NCI-H774 (cell line): Measurements from ENCODE around the gene CDC37L1.

Experiments
- DNase-seq: peaks from one replicate; lab custom pipeline; 2025; lab: John Stamatoyannopoulos, UW

The CDC37L1 gene

DNA sequence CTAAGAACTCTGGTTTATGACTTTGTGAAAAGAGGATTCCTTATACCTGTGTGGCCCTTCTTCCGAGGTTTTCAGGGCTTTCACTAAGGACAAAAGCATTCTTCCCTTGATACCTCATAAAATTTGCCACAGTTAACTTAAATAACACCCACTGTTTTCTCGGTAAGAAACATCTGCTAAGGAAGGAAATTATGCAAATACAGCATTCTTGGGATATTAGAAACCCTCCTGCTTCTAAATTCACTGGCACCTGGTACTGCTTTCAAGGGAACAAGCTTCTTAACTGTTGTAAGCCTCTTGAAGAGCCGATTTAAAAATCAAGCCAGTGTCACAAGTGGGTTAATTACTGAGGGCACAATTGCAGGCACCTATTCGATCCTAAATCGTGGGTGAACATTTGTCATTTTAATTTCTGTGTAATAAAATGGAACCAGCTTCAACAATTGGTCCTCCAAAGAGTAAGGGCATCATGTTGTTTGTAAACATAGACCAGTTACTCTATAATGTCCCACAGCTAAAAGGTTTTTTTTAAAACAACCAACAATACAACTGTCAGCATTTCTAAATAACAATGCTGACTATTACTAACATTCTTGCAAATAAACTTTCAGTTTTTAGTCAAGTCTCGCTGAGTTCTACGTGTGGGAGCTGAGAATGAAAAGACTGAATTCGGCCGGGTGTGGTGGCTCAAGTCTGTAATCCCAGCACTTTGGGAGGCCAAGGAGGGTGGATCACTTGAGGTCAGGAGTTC is 35.1 kb downstream of the CDC37L1 start:
- no peak for DNase-seq

DNA sequence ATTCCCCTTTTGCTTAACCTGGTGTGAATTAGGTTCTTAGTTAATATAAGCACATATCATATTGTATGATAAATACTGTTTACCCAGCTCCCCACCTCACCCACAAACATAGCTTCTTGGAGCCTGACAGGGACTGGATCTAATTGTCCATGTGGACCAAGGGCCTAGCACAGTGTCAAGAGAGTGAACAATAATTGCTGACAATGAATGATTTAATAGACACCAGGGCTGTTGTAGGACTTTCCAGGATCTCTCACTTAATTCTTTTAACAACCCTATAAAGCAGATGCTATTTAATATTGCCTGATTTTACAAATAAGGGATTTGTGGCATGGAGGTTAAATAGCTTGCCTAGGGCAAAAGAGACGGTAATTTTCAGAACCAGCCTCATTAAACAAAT is 36.8 kb downstream of the CDC37L1 start:
- DNase-seq, result no peak

GRCh38 chr9:4717815-4718214 is 38.4 kb downstream of the CDC37L1 start:
- DNase-seq, result no peak

- DNase-seq, result no peak
These were observed 39.5 kb downstream of the CDC37L1 start for GRCh38 chr9:4718911-4719310.

DNA sequence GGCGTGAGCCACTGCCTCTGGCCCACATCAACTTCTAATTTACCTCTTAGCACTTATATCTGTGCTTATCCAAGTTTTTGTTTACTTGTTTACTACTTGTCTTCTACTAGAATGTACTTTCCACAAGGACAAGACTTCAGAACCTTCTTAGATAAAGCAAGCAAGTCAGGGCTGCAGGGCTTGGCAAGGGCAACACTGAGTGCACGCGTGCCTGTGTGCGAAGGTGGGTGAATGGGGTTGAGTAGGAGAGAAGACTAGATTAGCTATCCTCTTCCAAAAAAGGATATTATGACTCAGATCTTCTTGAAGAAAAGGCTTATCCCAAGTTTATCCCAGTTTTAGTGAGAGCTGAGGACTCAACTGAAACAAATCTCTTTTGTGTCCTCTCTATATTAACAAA is 42.4 kb downstream of the CDC37L1 start:
- DNase-seq, result no peak

GRCh38 chr9:4725706-4726442 is 46.5 kb downstream of the CDC37L1 start:
- no peak for DNase-seq

DNA sequence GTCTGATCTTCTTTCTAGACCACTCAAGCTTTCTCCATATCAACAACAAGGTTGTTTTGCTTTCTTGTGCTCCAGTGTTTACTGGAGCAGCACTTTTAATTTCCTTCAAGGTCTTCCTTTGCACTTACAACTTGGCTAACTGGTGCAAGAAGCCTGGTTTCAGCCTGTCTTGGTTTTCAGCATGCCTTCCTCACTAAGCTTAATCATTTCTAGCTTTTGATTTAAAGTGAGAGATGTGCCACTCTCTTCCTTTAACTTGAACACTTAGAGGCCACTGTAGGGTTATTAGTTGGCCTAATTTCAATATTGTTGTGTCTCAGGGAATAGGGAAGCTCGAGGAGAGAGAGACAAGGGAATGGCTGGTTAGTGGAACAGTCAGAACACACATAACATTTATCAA is 48.2 kb downstream of the CDC37L1 start:
- DNase-seq, result no peak

DNA sequence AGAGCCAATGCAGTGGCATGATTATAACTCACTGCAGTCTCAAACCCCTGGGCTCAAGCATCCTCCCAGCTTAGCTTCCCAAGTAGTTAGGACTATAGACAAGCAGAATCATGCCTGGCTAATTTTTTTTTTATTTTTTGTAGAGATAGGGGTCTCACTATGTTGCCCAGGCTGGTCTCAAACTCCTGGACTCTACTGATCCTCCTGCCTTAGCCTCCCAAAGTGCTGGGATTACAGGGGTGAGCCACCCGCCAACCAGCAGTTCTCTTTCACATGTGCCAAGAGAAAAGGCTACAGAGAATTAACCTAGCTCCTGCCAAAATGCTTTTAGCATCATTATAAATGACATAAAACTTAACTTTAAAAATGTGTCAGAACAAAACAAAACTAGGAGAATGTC is 53.5 kb downstream of the CDC37L1 start:
- no peak for DNase-seq

- DNase-seq, result no peak
These were observed 54.8 kb downstream of the CDC37L1 start for GRCh38 chr9:4734150-4734549.

GRCh38 chr9:4738866-4739586 is 59.7 kb downstream of the CDC37L1 start:
- no peak for DNase-seq

DNA sequence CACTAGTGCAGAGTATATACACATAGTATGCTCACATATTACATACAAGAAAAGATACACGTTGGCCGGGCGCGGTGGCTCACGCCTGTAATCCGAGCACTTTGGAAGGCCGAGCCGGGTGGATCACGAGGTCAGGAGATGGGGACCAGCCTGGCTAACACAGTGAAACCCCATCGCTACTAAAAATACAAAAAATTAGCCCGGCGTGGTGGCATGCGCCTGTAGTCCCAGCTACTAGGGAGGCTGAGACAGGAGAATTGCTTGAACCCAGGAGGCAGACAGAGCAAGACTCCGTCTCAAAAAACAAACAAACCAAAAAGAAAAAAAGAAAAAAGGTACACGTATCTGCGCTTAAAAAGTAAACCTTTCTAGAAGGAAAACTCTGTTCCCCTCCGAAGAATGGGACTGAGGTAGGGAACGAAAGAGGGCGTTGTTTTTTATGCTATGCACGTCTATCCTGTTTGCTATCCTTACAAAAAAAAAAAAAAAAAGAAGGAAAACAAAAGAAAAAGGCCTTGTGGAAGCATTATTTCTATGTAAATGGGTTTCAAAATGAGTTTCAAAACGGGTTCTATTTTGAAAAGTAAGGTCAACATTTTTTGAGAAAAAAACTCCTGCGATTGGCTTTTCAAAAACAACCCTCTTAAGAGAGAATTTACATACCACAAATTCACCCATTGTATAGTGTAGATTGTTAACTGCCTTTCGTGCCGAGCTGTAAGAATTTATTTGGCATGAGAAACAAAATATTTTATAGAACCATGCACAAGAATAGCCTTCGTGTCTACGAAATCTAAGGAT is 60.4 kb downstream of the CDC37L1 start:
- DNase-seq, result no peak

DNA sequence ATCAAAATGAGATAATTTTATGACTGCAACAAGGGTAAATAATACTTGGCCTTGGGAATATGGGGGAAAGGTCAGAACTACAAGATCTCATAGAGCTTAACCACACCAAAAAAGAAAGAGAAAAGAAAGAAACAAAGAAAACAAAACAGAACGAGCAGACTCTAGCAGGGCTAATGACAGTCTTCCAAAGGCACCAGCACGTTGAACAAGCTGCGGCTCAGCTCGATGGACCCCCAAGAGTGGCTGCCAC is 60.9 kb downstream of the CDC37L1 start:
- no peak for DNase-seq

DNA sequence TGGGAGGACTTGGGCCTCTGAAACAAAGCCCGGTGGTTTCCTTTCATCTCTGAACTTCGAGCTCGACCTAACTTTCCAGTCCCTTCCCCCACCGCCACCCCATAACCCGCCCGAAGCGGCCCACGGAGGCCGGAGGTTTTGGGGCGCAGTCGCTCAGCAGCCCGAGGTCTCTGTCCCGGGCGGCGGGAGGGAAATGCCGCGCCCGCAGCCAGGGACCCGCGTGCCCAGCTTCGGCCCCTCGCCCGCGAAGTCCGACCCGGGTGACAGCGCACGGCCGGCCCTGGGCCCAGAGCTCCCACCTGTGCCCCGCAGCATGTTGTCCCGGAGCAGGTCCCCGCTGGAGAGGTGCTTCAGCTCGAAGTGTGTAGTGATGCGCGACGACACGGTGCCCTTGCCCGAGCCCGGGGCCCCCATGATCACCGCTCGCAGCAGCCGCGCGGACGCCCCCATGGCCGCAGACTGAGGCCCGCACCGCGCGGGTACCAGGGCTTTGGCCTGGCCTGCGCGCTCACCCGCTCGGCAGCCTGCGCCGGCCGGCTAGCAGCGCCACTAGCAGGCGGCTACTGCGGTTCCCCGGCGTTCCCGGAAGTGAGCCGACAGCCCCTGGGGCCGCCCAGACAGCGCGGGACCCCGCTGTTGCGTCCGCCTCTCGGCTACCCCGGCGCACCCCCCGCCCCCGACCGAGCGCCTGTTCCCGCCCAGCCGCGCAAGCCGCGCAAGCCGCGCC is 61.4 kb downstream of the CDC37L1 start, which contains the start of gene AK3:
Gene AK3, minus strand, starts transcription at position 565 of the 727 bp plus-strand sequence. Its CDS starts 115 bp downstream, at position 450.
- peak; percentile 92 for DNase-seq

GRCh38 chr9:4741365-4742089 is 62.2 kb downstream of the CDC37L1 start:
- peak; percentile 26 for DNase-seq

DNA sequence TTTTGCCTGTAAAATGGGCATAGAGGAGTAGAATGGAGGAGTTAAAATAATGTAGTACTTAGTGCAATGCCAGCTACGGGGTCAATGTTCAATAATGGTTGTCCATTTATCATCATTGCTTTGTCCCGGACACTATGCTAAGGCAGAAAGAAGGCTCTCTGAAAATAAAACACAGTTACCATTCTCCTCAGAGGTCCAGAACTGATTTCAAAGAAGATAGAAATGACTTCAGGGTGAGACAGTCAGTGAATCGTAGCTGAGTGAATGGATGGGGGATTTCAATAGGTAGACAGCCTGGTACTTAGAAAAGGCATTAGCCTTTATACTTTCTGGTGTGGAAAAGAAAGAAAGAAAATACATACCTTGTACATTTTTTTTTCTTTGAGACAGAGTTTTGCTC is 62.9 kb downstream of the CDC37L1 start:
- no peak for DNase-seq

DNA sequence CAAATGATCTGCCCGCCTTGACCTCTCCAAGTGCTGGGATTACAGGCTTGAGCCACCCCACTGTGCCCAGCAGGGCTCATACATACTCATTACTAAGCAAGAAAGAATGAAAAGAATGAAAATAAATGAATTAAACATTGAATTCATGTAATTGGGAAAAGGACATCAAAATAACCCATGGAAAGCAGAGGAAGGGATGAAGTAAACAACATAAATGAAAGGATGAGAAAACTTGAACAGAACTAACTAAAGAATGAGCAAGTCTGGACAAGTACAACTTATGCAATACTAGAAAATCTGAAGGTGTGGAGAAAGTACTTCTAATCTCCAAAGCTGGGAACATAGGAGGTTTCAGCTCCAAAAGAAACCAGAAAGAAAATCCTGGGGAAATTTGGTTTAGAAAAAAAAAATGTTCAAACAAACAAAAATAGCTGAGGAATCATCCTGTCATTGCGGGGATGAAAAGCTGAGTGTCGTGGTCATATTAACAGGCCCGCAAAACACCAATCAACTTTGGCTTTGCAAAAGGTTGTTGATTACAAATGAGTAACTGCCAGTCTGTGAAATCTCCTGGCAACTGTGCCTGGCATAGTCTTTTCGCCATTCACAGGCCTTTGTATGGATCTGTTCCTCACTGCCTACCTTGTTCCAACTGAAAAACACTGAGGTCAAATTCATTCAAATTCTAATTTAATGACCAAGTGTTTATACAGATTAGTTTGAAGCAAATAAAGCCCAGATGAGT is 63.9 kb downstream of the CDC37L1 start:
- DNase-seq, result no peak

DNA sequence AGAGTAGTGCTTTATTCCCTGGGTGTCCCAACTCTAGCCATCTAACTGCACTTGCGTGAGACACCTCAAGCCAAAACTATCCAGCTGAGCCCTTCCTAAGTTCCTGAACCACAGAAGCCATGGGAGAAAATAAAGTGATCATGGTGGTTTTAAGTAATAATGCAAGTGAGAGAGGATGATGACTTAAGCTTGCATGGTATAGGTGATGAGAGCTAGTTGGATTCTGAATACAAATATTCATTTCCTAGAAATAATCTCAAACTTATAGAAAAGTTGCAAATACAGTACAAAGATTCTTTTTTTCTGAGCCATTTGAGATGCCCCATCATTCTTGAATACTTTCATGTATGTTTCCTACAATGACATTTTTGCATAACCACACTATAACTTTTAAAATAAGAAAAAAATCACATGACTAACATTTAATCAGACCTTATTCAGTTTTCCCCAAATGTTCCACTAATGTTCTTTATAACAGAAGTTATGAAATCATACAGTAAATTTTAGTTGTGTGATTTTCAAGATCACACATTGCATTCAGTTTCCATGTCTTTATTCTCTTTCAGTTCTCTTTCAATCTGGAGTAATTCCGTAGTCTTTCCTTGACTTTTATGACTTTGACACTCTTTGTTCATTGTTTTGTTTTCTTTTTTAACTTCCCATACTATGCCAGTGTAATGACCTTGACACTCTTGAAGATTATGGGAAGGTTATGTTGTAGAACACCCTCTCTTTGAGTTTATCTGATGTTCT is 67.1 kb downstream of the CDC37L1 start:
- DNase-seq, result no peak

GRCh38 chr9:4748612-4749011 is 69.2 kb downstream of the CDC37L1 start:
- no peak for DNase-seq

GRCh38 chr9:4750023-4750673 is 70.8 kb downstream of the CDC37L1 start:
- DNase-seq, result peak; percentile 12
